Left ventricle myocardium inferior (tissue), 1 donor: ENCODE results near the gene TXNRD2. TPM values are rescaled to one million over a fixed set of nuclear protein-coding genes. Genes with fewer than 3 reads are reported as not detected.
A peak's percentile ranks its signal among the peaks of the same experiment; 100 is the strongest.

ENCODE experiments used
- DNase-seq: peaks from one replicate; pipeline ENCODE4 v3.0.0-alpha.2; 2020
- H3K27ac ChIP-seq: fragments of 200-600 bp; replicated peaks from 2 replicates; pipeline ENCODE4 v1.8.0; 2021
- H3K27me3 ChIP-seq: fragments of 200-600 bp; 2 replicates; pipeline ENCODE4 v1.8.0; 2021; ENCODE audit warnings: low read depth
- H3K36me3 ChIP-seq: fragments of 200-600 bp; 2 replicates; pipeline ENCODE4 v1.8.0; 2021
- H3K4me1 ChIP-seq: fragments of 200-600 bp; 2 replicates; pipeline ENCODE4 v1.8.0; 2021
- H3K4me3 ChIP-seq: fragments of 200-600 bp; 2 replicates; pipeline ENCODE4 v1.8.0; 2021; ENCODE audit warnings: mild to moderate bottlenecking, moderate library complexity
- H3K9me3 ChIP-seq: fragments of 200-600 bp; replicated peaks from 2 replicates; pipeline ENCODE4 v1.8.0; 2021
- intact Hi-C: fragments of 100-400 bp; cut with micrococcal nuclease; formaldehyde crosslinking; loops from one replicate; pipeline ENCODE4 v1.11.0; 2022
- total RNA-seq: library from RNA; stranded (reverse); fragmentation: NEBNext Ultra II Directional; extraction: Animal tissue kit (Norgen Biotek cat#: 25700); gene quantifications from one replicate; pipeline ENCODE4 v1.2.1, GENCODE V29; 2021
- TF ChIP-seq, protein P1 (sequence below): fragments of 200-600 bp; IDR thresholded peaks from 2 replicates; pipeline ENCODE4 v1.8.0; 2021; ENCODE audit warnings: antibody characterized with exemption, mild to moderate bottlenecking, borderline replicate concordance
- donor health status: DM: no; HTN: yes; CAD: no; lungs with severe emphysema.

The TXNRD2 gene
- total RNA-seq, 1 donor from 2014 or later = 35.2 TPM

DNA sequence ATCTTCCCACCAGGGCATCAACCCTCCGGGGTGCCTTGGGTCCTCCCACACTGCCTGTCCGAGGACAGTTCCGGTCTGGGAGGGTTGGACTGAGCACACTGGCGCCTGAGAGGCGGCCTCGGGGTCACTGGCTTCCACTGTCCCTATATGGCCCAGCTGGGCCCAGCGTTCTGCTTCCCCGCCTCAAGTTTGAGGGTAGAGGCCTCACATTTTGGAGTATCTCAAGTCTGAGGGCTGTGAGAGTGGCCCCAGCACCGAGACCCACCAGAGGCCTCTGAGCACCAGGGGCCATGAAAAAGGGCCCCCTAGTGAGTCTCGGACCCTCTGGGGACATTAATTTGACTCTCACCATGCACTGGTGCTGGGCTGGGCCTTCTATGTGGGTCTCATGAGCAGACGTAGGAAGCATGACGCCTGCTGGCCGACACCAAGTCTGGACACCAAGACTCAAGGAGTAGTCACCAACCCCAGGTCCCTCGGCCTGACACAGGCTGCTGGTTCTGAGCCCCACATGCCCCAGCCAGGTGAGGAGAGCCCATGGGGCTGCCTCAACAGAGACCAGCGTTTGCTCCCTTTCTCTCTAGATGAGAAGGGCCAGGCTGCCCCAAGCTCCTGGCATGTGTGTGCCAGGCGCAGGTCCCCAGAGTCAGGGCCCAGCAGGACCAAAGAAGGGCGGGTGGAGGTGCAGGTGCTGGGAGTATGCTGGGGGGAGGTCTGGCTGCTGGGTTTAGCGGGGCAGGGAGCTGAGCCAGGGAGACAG lies 47.5 kb upstream of the TXNRD2 start:
- H3K36me3 ChIP-seq = no peaks in the 10 kb centered on the region
- peak overlapping the region; percentile 94 for H3K27ac ChIP-seq
- no peaks in the 10 kb centered on the region for H3K9me3 ChIP-seq
- TF ChIP-seq, protein P1, sequence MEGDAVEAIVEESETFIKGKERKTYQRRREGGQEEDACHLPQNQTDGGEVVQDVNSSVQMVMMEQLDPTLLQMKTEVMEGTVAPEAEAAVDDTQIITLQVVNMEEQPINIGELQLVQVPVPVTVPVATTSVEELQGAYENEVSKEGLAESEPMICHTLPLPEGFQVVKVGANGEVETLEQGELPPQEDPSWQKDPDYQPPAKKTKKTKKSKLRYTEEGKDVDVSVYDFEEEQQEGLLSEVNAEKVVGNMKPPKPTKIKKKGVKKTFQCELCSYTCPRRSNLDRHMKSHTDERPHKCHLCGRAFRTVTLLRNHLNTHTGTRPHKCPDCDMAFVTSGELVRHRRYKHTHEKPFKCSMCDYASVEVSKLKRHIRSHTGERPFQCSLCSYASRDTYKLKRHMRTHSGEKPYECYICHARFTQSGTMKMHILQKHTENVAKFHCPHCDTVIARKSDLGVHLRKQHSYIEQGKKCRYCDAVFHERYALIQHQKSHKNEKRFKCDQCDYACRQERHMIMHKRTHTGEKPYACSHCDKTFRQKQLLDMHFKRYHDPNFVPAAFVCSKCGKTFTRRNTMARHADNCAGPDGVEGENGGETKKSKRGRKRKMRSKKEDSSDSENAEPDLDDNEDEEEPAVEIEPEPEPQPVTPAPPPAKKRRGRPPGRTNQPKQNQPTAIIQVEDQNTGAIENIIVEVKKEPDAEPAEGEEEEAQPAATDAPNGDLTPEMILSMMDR = no peak
- H3K4me1 ChIP-seq = peaks cover 80% of the 10 kb centered on the region
- intact Hi-C loops = no loop called here
- DNase-seq = no peak
- no peak overlapping the region for H3K4me3 ChIP-seq
- H3K27me3 ChIP-seq = no peaks in the 10 kb centered on the region

DNA sequence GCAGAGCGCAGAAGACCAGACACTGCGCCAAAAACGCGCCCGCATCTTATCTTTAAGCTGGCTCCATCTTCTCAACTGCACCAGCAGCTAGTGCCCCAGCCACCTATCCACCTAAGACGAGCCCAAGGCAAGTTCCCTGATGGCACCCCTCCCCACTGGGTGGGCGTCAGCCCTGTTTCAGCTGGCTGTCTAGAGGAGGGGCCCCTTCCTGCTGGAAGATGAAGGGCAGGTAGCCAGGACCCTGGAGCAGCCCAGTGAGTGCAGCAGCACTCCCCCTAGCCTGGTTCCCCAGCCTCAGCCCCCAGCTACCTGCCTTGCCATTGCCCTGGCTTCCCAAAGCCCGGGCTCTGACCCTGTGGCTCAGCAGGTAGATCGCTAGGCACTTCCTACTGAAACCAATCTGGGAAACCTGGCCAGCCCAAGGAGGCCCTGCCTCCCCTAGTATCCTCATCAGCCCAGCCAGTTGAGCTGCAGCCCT lies 46.8 kb upstream of the TXNRD2 start:
- TF ChIP-seq, protein P1 = no peak
- Histone ChIP-seq H3K9me3 (no peaks in the 10 kb centered on the region), H3K27ac (peak overlapping the region; percentile 94), H3K27me3 (no peaks in the 10 kb centered on the region), H3K36me3 (no peaks in the 10 kb centered on the region), H3K4me1 (peaks cover 87% of the 10 kb centered on the region), H3K4me3 (no peak overlapping the region)
- DNase-seq = no peak
- intact Hi-C loops = no loop called here

DNA sequence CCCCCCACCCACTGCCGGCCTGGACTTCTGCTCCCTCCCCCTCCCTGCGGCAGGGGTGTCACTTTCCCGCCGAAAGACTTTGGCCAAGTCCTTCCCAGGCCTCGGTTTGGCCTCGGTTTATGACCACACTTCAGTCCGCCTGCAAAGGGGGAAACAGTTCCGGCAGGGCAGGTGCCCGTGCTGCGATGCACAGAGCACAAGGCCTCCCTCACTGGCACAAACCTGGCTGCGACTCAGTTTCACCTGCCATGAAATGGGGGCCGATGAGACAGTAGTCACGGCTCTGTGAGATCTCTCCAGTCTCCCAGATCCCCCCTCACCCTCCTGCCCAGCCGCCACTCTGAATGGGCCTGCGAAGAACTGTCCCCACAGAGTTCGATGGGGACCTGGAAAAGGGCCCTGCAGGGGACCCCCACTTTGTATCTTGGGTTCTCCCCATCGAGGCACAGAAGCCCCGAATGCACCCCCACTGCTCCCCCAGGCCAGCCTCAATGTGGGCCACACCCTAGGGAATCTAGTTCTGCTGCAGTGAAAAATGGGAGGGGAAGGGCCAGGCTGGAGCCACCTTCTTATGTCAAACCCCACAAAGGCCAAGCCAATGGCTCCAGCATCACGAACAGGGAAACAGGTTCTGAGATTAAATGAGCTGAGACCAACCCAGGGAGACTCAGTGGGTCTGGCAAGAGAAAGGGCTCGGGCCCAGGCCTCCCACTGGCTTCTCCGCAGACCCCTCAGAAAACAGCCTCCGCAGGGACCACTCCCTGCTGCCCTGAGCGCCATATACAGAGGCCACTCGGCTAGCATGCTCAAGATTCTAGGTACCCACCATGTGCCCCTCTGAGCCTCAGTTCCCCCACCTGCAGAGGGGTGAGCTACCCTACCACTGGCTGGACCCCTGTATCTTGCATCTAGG lies 46.0 kb upstream of the TXNRD2 start:
- H3K9me3 ChIP-seq = no peaks in the 10 kb centered on the region
- no peaks in the 10 kb centered on the region for H3K36me3 ChIP-seq
- TF ChIP-seq, protein P1 = no peak
- peak overlapping the region; percentile 94 for H3K27ac ChIP-seq
- H3K4me1 ChIP-seq = peaks cover 87% of the 10 kb centered on the region
- peak overlapping the region; percentile 94 for H3K4me3 ChIP-seq
- intact Hi-C loops = no loop called here
- DNase-seq = no peak
- H3K27me3 ChIP-seq = no peaks in the 10 kb centered on the region

DNA sequence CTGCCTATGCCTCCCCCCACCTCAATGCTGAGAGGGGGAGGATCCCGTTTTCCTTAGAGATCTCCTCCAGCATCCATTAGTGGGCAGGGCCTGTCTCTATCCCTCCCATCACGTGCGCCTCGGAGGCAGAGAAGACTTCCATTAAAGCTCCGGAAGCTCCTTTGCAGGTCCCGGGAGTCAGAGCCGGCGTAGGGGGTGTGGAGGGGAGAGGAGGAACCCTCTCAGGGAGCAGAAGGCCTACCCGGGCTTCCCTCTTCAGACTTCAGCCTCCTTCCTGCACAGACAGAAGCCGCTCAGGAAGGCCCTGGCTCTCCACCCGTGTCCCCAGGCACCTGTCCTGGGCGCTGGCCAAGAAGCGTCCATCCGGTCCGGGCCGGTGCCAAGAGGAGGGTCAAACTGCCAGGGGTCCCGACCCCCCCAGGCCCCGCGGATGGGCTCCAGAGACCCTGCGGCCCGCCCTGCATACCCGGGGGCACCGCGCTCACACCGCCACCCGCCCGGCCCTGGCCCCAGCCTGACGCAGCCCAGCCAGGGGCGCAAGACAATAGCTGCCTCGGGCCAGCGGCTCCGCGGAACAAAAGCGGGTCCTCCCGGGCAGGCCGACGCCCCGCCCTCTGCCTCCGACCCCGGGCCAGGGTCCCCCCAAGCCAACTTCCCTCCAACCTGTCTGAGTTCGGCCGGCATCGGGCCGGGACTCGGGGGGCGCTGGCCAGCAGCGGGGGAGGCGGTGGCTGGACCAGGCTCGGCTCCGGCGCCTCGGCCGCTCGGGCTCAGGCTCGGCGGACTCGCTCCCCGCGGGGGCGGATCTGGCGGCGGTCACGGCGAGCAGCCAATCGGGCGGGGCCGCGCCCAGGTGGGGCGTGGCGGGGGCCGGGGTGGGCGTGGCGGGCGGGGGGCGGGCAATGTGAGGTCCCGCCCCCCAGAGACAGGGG lies 45.1 kb upstream of the TXNRD2 start:
- peak; percentile 80 for DNase-seq
- intact Hi-C loops = no loop called here
- H3K4me3 ChIP-seq = peak overlapping the region; percentile 94

More for the DNA sequence above, 45.1 kb upstream of the TXNRD2 start:
- Histone ChIP-seq H3K27ac (peak overlapping the region; percentile 94), H3K4me1 (peaks cover 79% of the 10 kb centered on the region), H3K9me3 (no peaks in the 10 kb centered on the region), H3K36me3 (peaks cover 3% of the 10 kb centered on the region), H3K27me3 (no peaks in the 10 kb centered on the region)
- TF ChIP-seq, protein P1 = no peak
